NT2/D1 (cell line): Measurements from ENCODE around the gene VWA8.

Experiments used
- SUZ12 ChIP-seq: IDR thresholded peaks from 2 replicates; pipeline ENCODE4 v1.6.1; 2011; ENCODE audit not compliant: insufficient read length, insufficient read depth; ENCODE audit errors: extremely low read depth
- YY1 ChIP-seq: IDR thresholded peaks from 2 replicates; pipeline ENCODE4 v1.6.1; 2011; ENCODE audit not compliant: insufficient read length, insufficient read depth

- TF ChIP-seq SUZ12 = no peak
- TF ChIP-seq YY1 = no peak
Observed at GRCh38 chr13:41682766-41683165, 278.1 kb downstream of the VWA8 start.
